HG02759 (cell line): Measurements from ENCODE around the gene RIT2.

ENCODE experiments used
- ATAC-seq: cut with Tn5 transposase; IDR thresholded peaks from one replicate; pipeline ENCODE4 v1.9.1; 2021; ENCODE audit warnings: mild to moderate bottlenecking, moderate library complexity; ENCODE audit not compliant: unreplicated experiment

The RIT2 gene

GRCh38 chr18:43115076-43115921 is at the start of gene RIT2:
Gene RIT2, minus strand, starts transcription at chr18:43115685.
- no peak for ATAC-seq

- no peak for ATAC-seq
These were observed 46.0 kb upstream of the RIT2 start for GRCh38 chr18:43161528-43161927.

- ATAC-seq = no peak
These were observed 45.0 kb upstream of the RIT2 start for GRCh38 chr18:43160509-43160908.

GRCh38 chr18:43159926-43160325 is 44.4 kb upstream of the RIT2 start:
- no peak for ATAC-seq

GRCh38 chr18:43159086-43159770 is 43.7 kb upstream of the RIT2 start:
- no peak for ATAC-seq

- ATAC-seq = no peak
These were observed 42.9 kb upstream of the RIT2 start for GRCh38 chr18:43158381-43158780.

GRCh38 chr18:43155842-43156241 is 40.4 kb upstream of the RIT2 start:
- no peak for ATAC-seq

GRCh38 chr18:43148231-43148630 is 32.7 kb upstream of the RIT2 start:
- ATAC-seq = no peak

GRCh38 chr18:43141208-43141607 is 25.7 kb upstream of the RIT2 start:
- ATAC-seq = no peak

GRCh38 chr18:43139288-43139946 is 23.9 kb upstream of the RIT2 start:
- ATAC-seq = no peak

- ATAC-seq = no peak
These were observed 19.4 kb upstream of the RIT2 start for GRCh38 chr18:43134876-43135275.

- ATAC-seq = no peak
These were observed 15.3 kb upstream of the RIT2 start for GRCh38 chr18:43130716-43131260.

GRCh38 chr18:43129946-43130524 is 14.6 kb upstream of the RIT2 start:
- ATAC-seq = no peak

- no peak for ATAC-seq
These were observed 10.0 kb upstream of the RIT2 start for GRCh38 chr18:43125471-43125870.

GRCh38 chr18:43122955-43123354 is 7.5 kb upstream of the RIT2 start:
- no peak for ATAC-seq

GRCh38 chr18:43116699-43117294 is 1.3 kb upstream of the RIT2 start:
- ATAC-seq = no peak

GRCh38 chr18:43113220-43113895 is 2.1 kb downstream of the RIT2 start:
- no peak for ATAC-seq

GRCh38 chr18:43108882-43109281 is 6.6 kb downstream of the RIT2 start:
- ATAC-seq = no peak

GRCh38 chr18:43108469-43108868 is 7.0 kb downstream of the RIT2 start:
- ATAC-seq = no peak

GRCh38 chr18:43093646-43094045 is 21.8 kb downstream of the RIT2 start:
- no peak for ATAC-seq
